T47D (cell line): ENCODE data around the gene SPATS2L.

Source experiments
- DNase-seq, 2 experiments: peaks; one replicate each; pipeline versions ENCODE4 v3.0.0 to v3.0.0-alpha.2; 2011 to 2012; ENCODE audit warnings: low read depth in 1 of 2, low spot score in 1 of 2
- JUND ChIP-seq: IDR thresholded peaks from 2 replicates; pipeline ENCODE4 v1.6.1; 2012; ENCODE audit warnings: low read depth
- in situ Hi-C: cut with HindIII; loops from 2 replicates; pipeline ENCODE4 v1.10.0; 2016; ENCODE audit warnings: low sequenced_read_pairs, low pct_unique_long_range_greater_than_20kb

Gene SPATS2L

DNA sequence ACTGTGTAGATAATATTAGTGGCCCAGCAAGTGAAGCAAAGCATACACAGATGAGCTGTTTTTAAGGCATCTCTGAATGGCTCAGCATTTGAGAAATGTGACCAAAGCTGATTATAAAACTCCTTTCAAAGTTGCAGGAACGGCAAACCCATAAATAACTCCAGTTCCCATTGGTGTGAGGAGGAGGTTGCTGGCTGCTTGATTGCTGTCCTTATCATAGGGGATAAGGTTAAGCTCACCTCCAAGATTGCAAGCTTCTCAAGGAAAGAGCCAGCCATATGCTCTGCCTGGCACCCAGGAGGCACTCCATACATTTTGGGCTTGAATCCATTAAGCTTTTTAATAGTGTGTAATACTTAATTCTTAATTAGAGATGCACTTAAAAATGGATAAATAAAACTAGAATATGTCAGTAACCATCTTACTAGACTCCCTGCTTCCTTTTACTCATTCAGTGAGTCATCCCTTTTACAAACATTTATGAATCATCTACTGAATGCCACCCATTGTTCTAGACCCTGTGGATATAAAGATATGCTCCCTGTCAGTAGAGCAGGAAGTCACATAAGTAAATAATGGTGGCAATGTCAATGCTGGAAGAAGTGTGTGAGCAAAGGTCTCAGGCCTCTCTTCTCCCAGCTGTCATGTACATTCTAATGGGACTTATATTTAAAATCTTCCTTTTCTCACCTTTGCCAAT is 99.3 kb downstream of the SPATS2L start:
- peak; percentile 9 to 67 for DNase-seq
- TF ChIP-seq JUND, result no peak
- in situ Hi-C loops, result no loop called here

- DNase-seq, result no peak
- no peak for TF ChIP-seq JUND
- in situ Hi-C loops, result no loop called here
Measured at GRCh38 chr2:200406379-200406778, 99.9 kb downstream of the SPATS2L start.

DNA sequence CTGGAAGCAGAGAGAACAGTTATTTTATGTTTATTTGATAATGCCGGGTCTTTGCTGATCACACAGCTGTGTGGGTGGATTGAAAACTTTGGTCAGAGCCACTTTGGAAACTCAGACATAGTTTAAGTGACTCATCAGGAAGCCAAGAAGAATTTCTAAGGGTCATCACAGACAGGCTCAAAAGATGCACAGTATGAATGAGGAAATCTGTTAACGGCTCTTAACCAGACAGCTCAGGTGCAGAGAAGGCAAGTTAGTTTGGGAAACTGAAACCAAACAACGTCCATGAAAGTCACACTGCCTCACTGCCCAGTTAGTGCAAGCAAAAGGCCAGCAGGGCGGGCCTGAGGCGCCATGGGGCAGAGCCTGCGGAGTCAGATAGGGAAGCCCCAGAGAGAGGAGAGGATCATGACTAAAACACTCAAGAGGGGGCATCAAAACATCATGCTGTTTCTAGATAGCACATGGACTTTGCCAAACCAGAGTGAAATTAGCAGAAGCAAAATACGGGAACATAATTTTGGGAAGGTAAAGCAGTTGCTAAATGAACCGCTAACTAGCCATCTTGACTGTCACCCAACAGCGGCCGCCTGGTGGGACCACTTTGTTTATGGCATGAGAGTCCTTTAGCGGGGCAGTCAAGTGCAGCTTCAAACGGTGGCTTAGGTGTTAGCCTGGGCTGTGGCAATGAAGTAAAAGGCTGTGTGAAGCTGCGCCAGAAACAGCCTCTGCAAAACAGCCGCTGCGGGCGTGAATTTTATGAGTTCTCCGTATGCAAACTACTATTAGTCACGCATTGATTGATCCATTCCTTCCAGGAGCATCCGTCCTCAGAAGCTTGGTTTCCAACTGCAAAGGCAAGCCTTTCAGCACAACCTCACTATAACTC is 102.2 kb downstream of the SPATS2L start:
- in situ Hi-C loops, result no loop called here
- no peak for TF ChIP-seq JUND
- no peak for DNase-seq

DNA sequence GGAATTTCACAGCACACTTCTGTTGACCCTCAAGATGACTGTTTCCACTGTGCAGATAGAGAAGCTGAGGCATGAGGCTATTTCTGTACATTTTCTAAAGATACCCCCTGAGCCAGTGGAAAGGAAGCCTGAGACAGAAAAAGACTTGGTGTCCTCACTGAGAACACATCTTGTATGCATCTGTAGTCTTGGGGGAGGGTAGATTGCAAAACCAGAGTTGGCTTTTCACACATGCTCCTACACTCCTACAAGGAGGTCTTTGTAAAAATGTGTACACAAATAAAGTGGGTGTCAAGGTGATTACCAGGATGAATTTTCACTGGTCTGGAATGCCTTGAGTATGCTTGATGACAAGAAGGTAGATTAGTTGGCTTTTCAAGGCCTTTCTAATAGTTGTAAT is 105.3 kb downstream of the SPATS2L start:
- in situ Hi-C loops, result no loop called here
- TF ChIP-seq JUND, result no peak
- DNase-seq, result no peak

- no peak for TF ChIP-seq JUND
- no peak for DNase-seq
- in situ Hi-C loops, result no loop called here
Measured at GRCh38 chr2:200414367-200414766, 107.9 kb downstream of the SPATS2L start.

DNA sequence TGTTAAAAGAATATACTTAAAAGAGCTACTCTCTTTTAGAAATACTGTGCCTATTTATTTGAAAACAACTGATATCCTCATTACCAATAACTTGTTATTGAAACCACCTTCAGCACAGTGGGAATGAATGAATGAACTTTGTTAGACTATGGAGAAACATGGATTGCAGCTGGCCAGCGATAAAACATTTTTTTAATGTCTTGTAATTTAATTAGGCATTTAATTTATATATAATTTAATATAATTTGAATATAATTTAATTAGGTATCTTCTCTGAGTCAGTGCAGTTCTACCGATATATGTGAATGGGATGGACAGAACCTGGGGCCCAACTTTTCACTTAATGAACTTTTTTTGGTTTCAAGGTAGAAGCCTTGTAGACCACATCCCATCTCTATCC is 109.0 kb downstream of the SPATS2L start:
- no peak for DNase-seq
- no peak for TF ChIP-seq JUND
- in situ Hi-C loops, result no loop called here

- in situ Hi-C loops, result no loop called here
- DNase-seq, result no peak
- no peak for TF ChIP-seq JUND
Measured at GRCh38 chr2:200416878-200417277, 110.4 kb downstream of the SPATS2L start.

- TF ChIP-seq JUND, result no peak
- no peak for DNase-seq
- in situ Hi-C loops, result no loop called here
Measured at GRCh38 chr2:200417366-200417765, 110.9 kb downstream of the SPATS2L start.

GRCh38 chr2:200418399-200418798 is 111.9 kb downstream of the SPATS2L start:
- TF ChIP-seq JUND, result no peak
- in situ Hi-C loops, result no loop called here
- no peak for DNase-seq

GRCh38 chr2:200419325-200419724 is 112.8 kb downstream of the SPATS2L start:
- DNase-seq, result no peak
- no peak for TF ChIP-seq JUND
- in situ Hi-C loops, result no loop called here

DNA sequence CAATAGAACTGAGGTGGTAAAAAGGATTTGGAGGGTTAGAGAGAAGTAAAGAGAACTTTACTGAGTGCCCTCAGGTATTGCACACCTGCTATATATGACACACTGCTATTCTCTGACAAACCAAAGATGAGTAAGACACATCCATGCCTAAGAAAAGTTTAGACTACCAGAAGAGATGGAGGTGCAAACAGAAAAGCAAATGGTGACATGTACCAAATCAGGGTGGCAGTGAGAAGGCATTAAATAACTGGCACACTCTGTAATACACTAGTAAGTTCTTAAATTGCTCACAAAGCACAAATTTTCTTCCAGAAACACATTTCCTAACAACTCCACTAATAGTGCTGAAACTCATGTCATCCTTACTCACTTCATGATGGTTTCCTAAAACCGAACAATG is 114.8 kb downstream of the SPATS2L start:
- no peak for TF ChIP-seq JUND
- in situ Hi-C loops, result no loop called here
- no peak for DNase-seq

- DNase-seq, result no peak
- in situ Hi-C loops, result no loop called here
- TF ChIP-seq JUND, result no peak
Measured at GRCh38 chr2:200422071-200422470, 115.6 kb downstream of the SPATS2L start.

- TF ChIP-seq JUND, result no peak
- no peak for DNase-seq
- in situ Hi-C loops, result no loop called here
Measured at GRCh38 chr2:200422532-200423261, 116.2 kb downstream of the SPATS2L start.
